K562 (cell line): ENCODE results near the gene SLC26A1. TPM values are rescaled to one million over a fixed set of nuclear protein-coding genes. Genes with fewer than 3 reads are reported as not detected.

ENCODE experiments used
- ARID4B ChIP-seq: sonication (generic); formaldehyde crosslinking; IDR thresholded peaks from 2 replicates; pipeline ENCODE4 v1.8.0; 2022; ENCODE audit warnings: mild to moderate bottlenecking, missing genetic modification reagents
- ATF1 ChIP-seq, 2 experiments: fragments of 450-650 bp in 1 of 2; IDR thresholded peaks; 2 replicates each; pipeline ENCODE4 v1.6.1; 2016; ENCODE audit warnings: missing compliant biosample characterization in 1 of 2, missing genetic modification characterization in 1 of 2
- ESRRB ChIP-seq: fragments of 250-450 bp; sonication (Bioruptor Pico); IDR thresholded peaks from 2 replicates; pipeline ENCODE4 v1.5.0; 2020; ENCODE audit warnings: mild to moderate bottlenecking, moderate library complexity, borderline replicate concordance
- ID3 ChIP-seq, 2 experiments: fragments of 250-450 bp in 1 of 2; fragments of 450-650 bp in 1 of 2; sonication (Bioruptor Pico) in 1 of 2; IDR thresholded peaks; 2 replicates each; pipeline versions ENCODE4 v1.6.1 to v1.8.0; 2016 to 2021; ENCODE audit warnings: mild to moderate bottlenecking in 2 of 2, moderate library complexity in 2 of 2, missing compliant biosample characterization in 1 of 2, missing genetic modification characterization in 1 of 2
- KDM5B ChIP-seq: fragments of 200-600 bp; sonication (generic); IDR thresholded peaks from 2 replicates; pipeline ENCODE4 v1.6.1; 2012; ENCODE audit warnings: low read depth, mild to moderate bottlenecking, moderate library complexity, low read length, control low read depth, inconsistent platforms; ENCODE audit not compliant: insufficient replicate concordance
- MAZ ChIP-seq, 2 experiments: fragments of 450-650 bp in 1 of 2; sonication (generic) in 1 of 2; formaldehyde crosslinking; IDR thresholded peaks in 1 of 2; conservative IDR thresholded peaks in 1 of 2; 2 replicates each; pipeline versions ENCODE4 v1.4.0 to v1.5.0; 2020; ENCODE audit warnings: mild to moderate bottlenecking in 1 of 2, missing genetic modification reagents in 1 of 2
- MITF ChIP-seq: IDR thresholded peaks from 2 replicates; pipeline ENCODE4 v1.6.1; 2014; ENCODE audit warnings: antibody characterized with exemption
- MXI1 ChIP-seq: IDR thresholded peaks from 2 replicates; pipeline ENCODE4 v1.6.1; 2011; ENCODE audit warnings: low read depth, mild to moderate bottlenecking, improper control_type of control experiment, low read length
- PKNOX1 ChIP-seq: fragments of 450-650 bp; IDR thresholded peaks from 2 replicates; pipeline ENCODE4 v1.6.1; 2016
- RBBP5 ChIP-seq: fragments of 200-600 bp; sonication (generic); IDR thresholded peaks from 2 replicates; pipeline ENCODE4 v1.6.1; 2012; ENCODE audit warnings: borderline replicate concordance, mild to moderate bottlenecking, low read length, control low read depth, inconsistent platforms; ENCODE audit not compliant: insufficient read depth, poor library complexity, severe bottlenecking
- RFX5 ChIP-seq: IDR thresholded peaks from 2 replicates; pipeline ENCODE4 v1.6.1; 2011; ENCODE audit warnings: low read depth, mild to moderate bottlenecking, improper control_type of control experiment, low read length
- TBL1XR1 ChIP-seq, 2 experiments: IDR thresholded peaks; 2 replicates each; pipeline ENCODE4 v1.6.1; 2012; ENCODE audit warnings: improper control_type of control experiment in 2 of 2, low read length in 2 of 2, mild to moderate bottlenecking in 1 of 2
- TCF3 ChIP-seq: sonication (generic); formaldehyde crosslinking; IDR thresholded peaks from 2 replicates; pipeline ENCODE4 v1.4.0; 2020; ENCODE audit warnings: mild to moderate bottlenecking, missing genetic modification reagents
- THAP12 ChIP-seq: fragments of 250-450 bp; sonication (Bioruptor Pico); IDR thresholded peaks from 2 replicates; pipeline ENCODE4 v1.9.0; 2021; ENCODE audit warnings: mild to moderate bottlenecking, inconsistent platforms
- TRIM28 ChIP-seq: fragments of 450-650 bp; IDR thresholded peaks from 2 replicates; pipeline ENCODE4 v1.6.1; 2017
- polyA plus RNA-seq, 8 experiments: library from polyadenylated mRNA; depleted of rRNA in 4 of 8; stranded (reverse) in 5 of 8; unstranded in 3 of 8; fragments of >200 nt; fragmentation: Nextera tagmentation in 2 of 8; fragmentation: Illumina TruSeq in 1 of 8; extraction: Ambion mirVana in 2 of 8; extraction: Trizol in 1 of 8; gene quantifications; 2 replicates each; pipeline versions ENCODE4 v1.2.1 to v1.2.3, GENCODE V29; 2011 to 2014; ENCODE audit warnings: inconsistent platforms in 1 of 8, missing spikeins in 1 of 8
- total RNA-seq, 7 experiments: library from RNA; depleted of rRNA in 6 of 7; stranded (reverse); fragments of >200 nt in 6 of 7; fragmentation: Illumina TruSeq in 2 of 7; extraction: Trizol in 2 of 7; gene quantifications; 2 replicates each; pipeline versions ENCODE4 v1.2.1 to v1.2.3, GENCODE V29; 2011 to 2021; ENCODE audit warnings: low replicate concordance in 1 of 7

The SLC26A1 gene
- total and polyA plus RNA-seq, 9 of the 15 experiments (the other 6 are each of a cell fraction or from before 2014, with no cell fraction given): 0.11 to 4.2 (median 0.95) TPM

GRCh38 chr4:992297-993110 lies 700 bp downstream of the SLC26A1 start (continued):
- TF ChIP-seq MXI1 (peak; percentile 54; the same call in 1 of the 2 replicates), TRIM28 (no peak), MAZ (CRISPR knock-in tag; conservative IDR thresholded peaks at IDR 0.05 in 1 of 2, IDR thresholded peaks at IDR 0.05 in 1 of 2) (peak in 1 of 2 experiments; percentile 73; a peak in 1 of 4 replicates), KDM5B (peak; percentile 41), ID3 (CRISPR knock-in tag; IDR thresholded peaks at IDR 0.05) (no peak), ID3 (tag; IDR thresholded peaks at IDR 0.05) (0 out of 2 replicates have a peak, but pooled peaks have one; percentile 80), THAP12 (CRISPR knock-in tag) (no peak), RBBP5 (peak; percentile 47), TBL1XR1 (IDR thresholded peaks at IDR 0.05; ENCODE audit: low read length in 2 of 2) (0 out of 4 replicates have a peak, but pooled peaks of 1 of the 2 experiments have one; percentile 25), RFX5 (no peak), MITF (peak; percentile 80), TCF3 (CRISPR knock-in tag) (peak; percentile 52; the same call in 1 of the 2 replicates), ESRRB (CRISPR knock-in tag) (no peak), PKNOX1 (0 out of 2 replicates have a peak, but pooled peaks have one; percentile 25), ATF1 (CRISPR knock-in tag; IDR thresholded peaks at IDR 0.05) (no peak), ATF1 (tag; IDR thresholded peaks at IDR 0.05) (peak; percentile 32; the same call in 1 of the 2 replicates), ARID4B (peak; percentile 21; the same call in 1 of the 2 replicates)
